ENCODE results near the gene VIPR2. TPM values are rescaled to one million over a fixed set of nuclear protein-coding genes. Genes with fewer than 3 reads are reported as not detected.

The VIPR2 gene
- total and polyA plus RNA-seq, 2 experiments from 2014 or later: 1.3 to 2.7 TPM

GRCh38 chr7:158994687-158995086 is 150.0 kb downstream of the VIPR2 start:
- no peak overlapping the region for H2AFZ ChIP-seq
- TF ChIP-seq REST (IDR thresholded peaks at IDR 0.05; ENCODE audit: unreplicated experiment): no peak
- TF ChIP-seq JUNB (IDR thresholded peaks at IDR 0.05; ENCODE audit: unreplicated experiment): no peak
- TF ChIP-seq EZH2 (IDR thresholded peaks at IDR 0.05; ENCODE audit: low read depth, unreplicated experiment): no peak
- TF ChIP-seq POLR2AphosphoS5 (IDR thresholded peaks at IDR 0.05; ENCODE audit: low read depth): no peak
- TF ChIP-seq NANOG (IDR thresholded peaks at IDR 0.05; ENCODE audit: borderline replicate concordance): no peak
- TF ChIP-seq CREB1 (CRISPR knock-in tag; IDR thresholded peaks at IDR 0.05; ENCODE audit: low read depth): no peak
- TF ChIP-seq CTCF (conservative IDR thresholded peaks at IDR 0.05; ENCODE audit: low read depth in 2 of 2): no peak
- no peak for TF ChIP-seq STAT1 (IDR thresholded peaks at IDR 0.05; ENCODE audit: unreplicated experiment)
- TF ChIP-seq ETS1 (IDR thresholded peaks at IDR 0.05): no peak
- no peak for TF ChIP-seq EZH2phosphoT487 (IDR thresholded peaks at IDR 0.05; ENCODE audit: unreplicated experiment)
- TF ChIP-seq ZNF114 (CRISPR knock-in tag; IDR thresholded peaks at IDR 0.05): no peak
- no peak for TF ChIP-seq ZNF331 (CRISPR knock-in tag; IDR thresholded peaks at IDR 0.05; ENCODE audit: low read depth)
- TF ChIP-seq ZNF462 (CRISPR knock-in tag; IDR thresholded peaks at IDR 0.05): no peak
- no peaks in the 10 kb centered on the region for H3F3A ChIP-seq (replicated peaks; ENCODE audit: low read depth)
- H3K9me2 ChIP-seq (ENCODE audit: insufficient read depth): no peaks in the 10 kb centered on the region
- no peak overlapping the region for H3K4me2 ChIP-seq
- H3K36me3 Mint-ChIP-seq (ENCODE audit: low read depth): peaks cover 12% of the 10 kb centered on the region
- peaks cover 6% of the 10 kb centered on the region; the same call in 1 of the 2 replicates for H3K4me1 ChIP-seq (ENCODE audit: insufficient read depth)
- ATAC-seq (no peak), DNase-seq (ENCODE audit: low spot score) (no peak)
- no peaks in the 10 kb centered on the region for H3K36me3 ChIP-seq (ENCODE audit: insufficient read depth)
- H3K4me3 Mint-ChIP-seq: no peak overlapping the region
- peaks cover 52% of the 10 kb centered on the region for H3K9me3 Mint-ChIP-seq
- H3K27me3 ChIP-seq (ENCODE audit: insufficient read depth): peaks cover 57% of the 10 kb centered on the region
- H3K27ac Mint-ChIP-seq: no peak overlapping the region
- H3K4me3 ChIP-seq: no peak overlapping the region
- H3K4me1 Mint-ChIP-seq: no peaks in the 10 kb centered on the region; the same call in 2 of the 3 replicates
- no peaks in the 10 kb centered on the region for H4K20me1 ChIP-seq (replicated peaks; ENCODE audit: insufficient read depth)
- peaks cover 11% of the 10 kb centered on the region for H3K27me3 Mint-ChIP-seq (ENCODE audit: insufficient read depth, low read depth, poor library complexity)
- no peaks in the 10 kb centered on the region for H3K79me2 ChIP-seq (replicated peaks; ENCODE audit: insufficient read depth)
- no peak overlapping the region for H3K27ac ChIP-seq (ENCODE audit: low read depth)

All from GM23338 (cell line).